ENCODE measurements around the gene KIFAP3. TPM values are rescaled to one million over a fixed set of nuclear protein-coding genes. Genes with fewer than 3 reads are reported as not detected.
"Not testable (repeated sequence)": the region's sequence is repeated elsewhere in the genome, so short reads cannot be mapped to it uniquely, and the experiment has no call there.

KIFAP3 gene
- total RNA-seq, 2 experiments from 2014 or later: 14.0 to 14.7 TPM

- no peak for TF ChIP-seq CTCF (IDR thresholded peaks at IDR 0.05)
- peak; percentile 30 for ATAC-seq
- DNase-seq: no peak
- Mint-ChIP-seq H3K4me1 (ENCODE audit: low read depth) (peaks cover 21% of the 10 kb centered on the region), H3K36me3 (ENCODE audit: low read depth) (peaks cover 10% of the 10 kb centered on the region), H3K27ac (no peak overlapping the region), H3K9me3 (peaks cover 8% of the 10 kb centered on the region), H3K4me3 (no peak overlapping the region), H3K27me3 (no peaks in the 10 kb centered on the region)
- POLR2A ChIA-PET: no interaction called here
- CTCF ChIA-PET: no interaction called here
- intact Hi-C loops (cut with micrococcal nuclease): no loop called here
These were observed 11.2 kb downstream of the KIFAP3 start for GRCh38 chr1:170063109-170063826.

GRCh38 chr1:170061676-170062075 is 12.8 kb downstream of the KIFAP3 start:
- ATAC-seq; DNase-seq; H3K4me1 Mint-ChIP-seq (ENCODE audit: low read depth); CTCF ChIA-PET; H3K27me3 Mint-ChIP-seq; H3K27ac Mint-ChIP-seq; POLR2A ChIA-PET; intact Hi-C loops (cut with micrococcal nuclease); H3K4me3 Mint-ChIP-seq; H3K36me3 Mint-ChIP-seq (ENCODE audit: low read depth); H3K9me3 Mint-ChIP-seq: not testable (repeated sequence)

GRCh38 chr1:170060015-170060520 is 14.4 kb downstream of the KIFAP3 start:
- H3K4me1 Mint-ChIP-seq (ENCODE audit: low read depth); H3K36me3 Mint-ChIP-seq (ENCODE audit: low read depth); POLR2A ChIA-PET; H3K27me3 Mint-ChIP-seq; H3K4me3 Mint-ChIP-seq; DNase-seq; H3K9me3 Mint-ChIP-seq; H3K27ac Mint-ChIP-seq; CTCF ChIA-PET; ATAC-seq; intact Hi-C loops (cut with micrococcal nuclease): not testable (repeated sequence)

- Mint-ChIP-seq H3K4me3 (no peak overlapping the region), H3K27me3 (no peaks in the 10 kb centered on the region), H3K9me3 (peaks cover 9% of the 10 kb centered on the region), H3K4me1 (ENCODE audit: low read depth) (peaks cover 8% of the 10 kb centered on the region), H3K27ac (no peak overlapping the region), H3K36me3 (ENCODE audit: low read depth) (peaks cover 46% of the 10 kb centered on the region)
- DNase-seq (no peak), ATAC-seq (no peak)
- TF ChIP-seq CTCF (IDR thresholded peaks at IDR 0.05): no peak
- ChIA-PET CTCF (no interaction called here), POLR2A (no interaction called here)
- intact Hi-C loops (cut with micrococcal nuclease): no loop called here
These were observed 25.2 kb downstream of the KIFAP3 start for GRCh38 chr1:170049176-170049800.

- H3K27me3 Mint-ChIP-seq: no peaks in the 10 kb centered on the region
- peaks cover 40% of the 10 kb centered on the region for H3K36me3 Mint-ChIP-seq (ENCODE audit: low read depth)
- CTCF ChIA-PET: no interaction called here
- no peak overlapping the region for H3K27ac Mint-ChIP-seq
- DNase-seq: no peak
- intact Hi-C loops (cut with micrococcal nuclease): no loop called here
- no peak overlapping the region for H3K4me3 Mint-ChIP-seq
- H3K9me3 Mint-ChIP-seq: peaks cover 9% of the 10 kb centered on the region
- peaks cover 8% of the 10 kb centered on the region for H3K4me1 Mint-ChIP-seq (ENCODE audit: low read depth)
- no peak for TF ChIP-seq CTCF (IDR thresholded peaks at IDR 0.05)
- POLR2A ChIA-PET: no interaction called here
- no peak for ATAC-seq
These were observed 26.0 kb downstream of the KIFAP3 start for GRCh38 chr1:170048515-170048914.

- peaks cover 14% of the 10 kb centered on the region for H3K36me3 Mint-ChIP-seq (ENCODE audit: low read depth)
- no peak overlapping the region for H3K27ac Mint-ChIP-seq
- CTCF ChIA-PET: no interaction called here
- no peaks in the 10 kb centered on the region for H3K27me3 Mint-ChIP-seq
- intact Hi-C loops (cut with micrococcal nuclease): no loop called here
- ATAC-seq (no peak), DNase-seq (no peak)
- H3K4me3 Mint-ChIP-seq: no peak overlapping the region
- POLR2A ChIA-PET: no interaction called here
- TF ChIP-seq CTCF (IDR thresholded peaks at IDR 0.05): no peak
- H3K9me3 Mint-ChIP-seq: no peaks in the 10 kb centered on the region
- H3K4me1 Mint-ChIP-seq (ENCODE audit: low read depth): no peaks in the 10 kb centered on the region
These were observed 30.3 kb downstream of the KIFAP3 start for GRCh38 chr1:170044187-170044586.
